Liver (tissue), 9 donors: ENCODE results near the gene ZNF821. TPM values are rescaled to one million over a fixed set of nuclear protein-coding genes. Genes with fewer than 3 reads are reported as not detected.

Experiments used
- DNase-seq: peaks from one replicate; pipeline ENCODE4 v3.0.0-alpha.2; 2017; ENCODE audit warnings: low spot score
- H3K27ac ChIP-seq, 2 donors: one replicate each; pipeline ENCODE4 v1.7.0; 2013; ENCODE audit warnings: inconsistent platforms in 2 of 2, low read length in 2 of 2, control low read depth in 1 of 2, low read depth in 1 of 2, mild to moderate bottlenecking in 1 of 2
- H3K27me3 ChIP-seq, 4 donors: one replicate each; pipeline versions ENCODE4 v1.6.1 to v1.7.0; 2013; ENCODE audit warnings: low read length in 3 of 4, inconsistent platforms in 1 of 4, mild to moderate bottlenecking in 1 of 4, moderate library complexity in 1 of 4; ENCODE audit not compliant: control insufficient read depth in 4 of 4, insufficient read depth in 4 of 4
- H3K36me3 ChIP-seq, 4 donors: one replicate each; pipeline versions ENCODE4 v1.6.1 to v1.7.0; 2013; ENCODE audit warnings: low read length in 3 of 4, mild to moderate bottlenecking in 3 of 4, low read depth in 1 of 4, moderate library complexity in 1 of 4; ENCODE audit not compliant: control insufficient read depth in 4 of 4, insufficient read depth in 3 of 4
- H3K4me1 ChIP-seq, 4 donors: one replicate each; pipeline versions ENCODE4 v1.6.1 to v1.7.0; 2013; ENCODE audit warnings: low read length in 3 of 4, mild to moderate bottlenecking in 3 of 4, moderate library complexity in 1 of 4; ENCODE audit not compliant: control insufficient read depth in 4 of 4, insufficient read depth in 4 of 4
- H3K4me3 ChIP-seq, 3 donors: one replicate each; pipeline versions ENCODE4 v1.6.1 to v1.7.0; 2013; ENCODE audit warnings: low read length in 3 of 3, control low read depth in 1 of 3, low read depth in 1 of 3, mild to moderate bottlenecking in 1 of 3
- H3K9ac ChIP-seq, 2 donors: one replicate each; pipeline ENCODE4 v1.7.0; 2013; ENCODE audit warnings: low read length in 2 of 2, mild to moderate bottlenecking in 2 of 2, moderate library complexity in 2 of 2, control low read depth in 1 of 2, low read depth in 1 of 2
- H3K9me3 ChIP-seq, 4 donors: one replicate each; pipeline versions ENCODE4 v1.6.1 to v1.7.0; 2013; ENCODE audit warnings: low read length in 3 of 4; ENCODE audit not compliant: control insufficient read depth in 4 of 4
- ATF3 ChIP-seq: IDR thresholded peaks from 2 replicates; pipeline ENCODE4 v1.6.1; 2016; ENCODE audit warnings: antibody characterized with exemption
- CTCF ChIP-seq: fragments of 150-350 bp; IDR thresholded peaks from 2 replicates; pipeline ENCODE4 v1.5.1; 2017; ENCODE audit warnings: improper control_type of control experiment, low read depth, low read length; ENCODE audit not compliant: missing input control
- EGR1 ChIP-seq, 2 donors: IDR thresholded peaks; 2 replicates each; pipeline ENCODE4 v1.6.1; 2016 to 2018; ENCODE audit warnings: antibody characterized with exemption in 2 of 2, low read depth in 2 of 2
- FOXA2 ChIP-seq: IDR thresholded peaks from 2 replicates; pipeline ENCODE4 v1.6.1; 2016; ENCODE audit warnings: antibody characterized with exemption
- GABPA ChIP-seq, 2 donors: IDR thresholded peaks in 1 of 2; conservative IDR thresholded peaks in 1 of 2; 2 replicates each; pipeline ENCODE4 v1.6.1; 2016; ENCODE audit warnings: antibody characterized with exemption in 2 of 2, mild to moderate bottlenecking in 1 of 2, moderate library complexity in 1 of 2
- HNF4A ChIP-seq, 2 donors: conservative IDR thresholded peaks; 2 replicates each; pipeline ENCODE4 v1.6.1; 2016; ENCODE audit warnings: antibody characterized with exemption in 2 of 2, mild to moderate bottlenecking in 2 of 2
- HNF4G ChIP-seq: IDR thresholded peaks from 2 replicates; pipeline ENCODE4 v1.6.1; 2016; ENCODE audit warnings: antibody characterized with exemption
- JUND ChIP-seq, 2 donors: IDR thresholded peaks; 2 replicates each; pipeline ENCODE4 v1.6.1; 2016; ENCODE audit warnings: antibody characterized with exemption in 2 of 2
- MAX ChIP-seq: IDR thresholded peaks from 2 replicates; pipeline ENCODE4 v1.6.1; 2016; ENCODE audit warnings: antibody characterized with exemption
- NR2F2 ChIP-seq: IDR thresholded peaks from 2 replicates; pipeline ENCODE4 v1.6.1; 2016; ENCODE audit warnings: antibody characterized with exemption
- RAD21 ChIP-seq, 2 donors: IDR thresholded peaks; 2 replicates each; pipeline ENCODE4 v1.6.1; 2016; ENCODE audit warnings: antibody characterized with exemption in 2 of 2, mild to moderate bottlenecking in 2 of 2
- REST ChIP-seq: IDR thresholded peaks from 2 replicates; pipeline ENCODE4 v1.6.1; 2016; ENCODE audit warnings: antibody characterized with exemption, mild to moderate bottlenecking
- RXRA ChIP-seq, 2 donors: IDR thresholded peaks; 2 replicates each; pipeline ENCODE4 v1.6.1; 2017 to 2018; ENCODE audit warnings: antibody characterized with exemption in 2 of 2, mild to moderate bottlenecking in 1 of 2
- SP1 ChIP-seq: IDR thresholded peaks from 2 replicates; pipeline ENCODE4 v1.6.1; 2018; ENCODE audit warnings: antibody characterized with exemption, mild to moderate bottlenecking
- TAF1 ChIP-seq: conservative IDR thresholded peaks from 2 replicates; pipeline ENCODE4 v1.6.1; 2016; ENCODE audit warnings: antibody characterized with exemption, mild to moderate bottlenecking
- YY1 ChIP-seq: IDR thresholded peaks from 2 replicates; pipeline ENCODE4 v1.6.1; 2016; ENCODE audit warnings: antibody characterized with exemption, mild to moderate bottlenecking
- ZBTB33 ChIP-seq: IDR thresholded peaks from 2 replicates; pipeline ENCODE4 v1.6.1; 2016; ENCODE audit warnings: antibody characterized with exemption
- WGBS: extraction: QIAGEN DNeasy Blood & Tissue Kit; methylation state at CpG from one replicate; pipeline ENCODE4 v1.1.7; 2013; 5-methylcytosine and 5-hydroxymethylcytosine counted together
- polyA plus RNA-seq, 2 donors: library from polyadenylated mRNA; stranded (reverse) in 1 of 2; unstranded in 1 of 2; fragments of 200-250 nt in 1 of 2; fragments of >200 nt in 1 of 2; fragmentation: Nextera tagmentation in 1 of 2; extraction: Ambion mirVana in 1 of 2; gene quantifications; one replicate each; pipeline versions ENCODE4 v1.2.1 to v1.2.3, GENCODE V29; 2013 to 2015
- total RNA-seq, 2 donors: library from RNA; depleted of rRNA; stranded (reverse); fragments of >200 nt; gene quantifications; one replicate each; pipeline ENCODE4 v1.2.3, GENCODE V29; 2014
- donor health status: healthy.
- donor health status: healthy.
- donor health status: healthy.
- donor health status: healthy.
- donor health status: healthy.

ZNF821 gene
- total and polyA plus RNA-seq, 4 donors, result 1.0 to 3.0 (median 2.0) TPM

- H3K36me3 ChIP-seq, result peaks cover 0 to 10% (median 2%) of the 10 kb centered on the region in 4 donors
- H3K27ac ChIP-seq, result no peak overlapping the region
- TF ChIP-seq ATF3 (no peak), RAD21 (IDR thresholded peaks at IDR 0.05) (no peak), HNF4G (no peak), YY1 (no peak), JUND (IDR thresholded peaks at IDR 0.05) (no peak), RXRA (IDR thresholded peaks at IDR 0.05) (no peak), MAX (no peak), TAF1 (no peak), NR2F2 (no peak), EGR1 (IDR thresholded peaks at IDR 0.05; ENCODE audit: low read depth in 2 of 2) (no peak)
- no peaks in the 10 kb centered on the region for H3K4me1 ChIP-seq
- H3K27me3 ChIP-seq, result no peaks in the 10 kb centered on the region
- no peak overlapping the region for H3K9ac ChIP-seq
- DNase-seq, result no peak
- WGBS, result 93% methylated on average over 2 of the region's 2 CpGs
- H3K4me3 ChIP-seq, result no peak overlapping the region
- no peaks in the 10 kb centered on the region for H3K9me3 ChIP-seq
Measured at GRCh38 chr16:71870818-71871217, 13.2 kb downstream of the ZNF821 start.

GRCh38 chr16:71869089-71869488, 14.9 kb downstream of the ZNF821 start:
- H3K36me3 ChIP-seq, result peaks cover 0 to 8% (median 1%) of the 10 kb centered on the region in 4 donors
- no peak overlapping the region for H3K9ac ChIP-seq
- H3K27ac ChIP-seq, result no peak overlapping the region
- peaks cover 0 to 8% (median 7%) of the 10 kb centered on the region in 4 donors for H3K4me1 ChIP-seq
- no peaks in the 10 kb centered on the region for H3K27me3 ChIP-seq
- 97% methylated on average over 1 of the region's 1 CpG for WGBS
- TF ChIP-seq YY1 (no peak), MAX (no peak), GABPA (IDR thresholded peaks at IDR 0.05 in 1 of 2, conservative IDR thresholded peaks at IDR 0.05 in 1 of 2) (no peak), SP1 (no peak), FOXA2 (no peak), EGR1 (IDR thresholded peaks at IDR 0.05; ENCODE audit: low read depth in 2 of 2) (no peak), HNF4G (no peak)
- H3K9me3 ChIP-seq, result no peaks in the 10 kb centered on the region
- DNase-seq, result no peak
- H3K4me3 ChIP-seq, result no peak overlapping the region

GRCh38 chr16:71867939-71868338, 16.0 kb downstream of the ZNF821 start:
- H3K27ac ChIP-seq, result no peak overlapping the region
- DNase-seq, result no peak
- peaks cover 0 to 10% (median 1%) of the 10 kb centered on the region in 4 donors for H3K36me3 ChIP-seq
- no peak for TF ChIP-seq YY1
- TF ChIP-seq SP1, result no peak
- no peak for TF ChIP-seq REST
- TF ChIP-seq ZBTB33, result no peak
- no peak for TF ChIP-seq JUND (IDR thresholded peaks at IDR 0.05)
- TF ChIP-seq NR2F2, result no peak
- no peak for TF ChIP-seq ATF3
- no peak for TF ChIP-seq MAX
- no peak for TF ChIP-seq GABPA (IDR thresholded peaks at IDR 0.05 in 1 of 2, conservative IDR thresholded peaks at IDR 0.05 in 1 of 2)
- TF ChIP-seq HNF4A (conservative IDR thresholded peaks at IDR 0.05), result no peak
- TF ChIP-seq FOXA2, result no peak
- no peak for TF ChIP-seq CTCF
- H3K9me3 ChIP-seq, result no peaks in the 10 kb centered on the region
- peaks cover 0 to 11% (median 8%) of the 10 kb centered on the region in 4 donors for H3K4me1 ChIP-seq
- no peaks in the 10 kb centered on the region for H3K27me3 ChIP-seq
- no peak overlapping the region for H3K4me3 ChIP-seq
- WGBS, result 98% methylated on average over 3 of the region's 3 CpGs
- H3K9ac ChIP-seq, result no peak overlapping the region
